H9 (cell line): ENCODE data around the gene PHLDA1. TPM values are rescaled to one million over a fixed set of nuclear protein-coding genes. Genes with fewer than 3 reads are reported as not detected.
A peak's percentile ranks its signal among the peaks of the same experiment; 100 is the strongest.

Experiments
- DNase-seq: peaks from one replicate; pipeline ENCODE4 v3.0.0-alpha.2; 2017
- H2AFZ ChIP-seq: one replicate; pipeline ENCODE4 v1.6.1; 2013; ENCODE audit warnings: mild to moderate bottlenecking, low read length, control low read depth, moderate library complexity
- H2AK5ac ChIP-seq: 2 replicates; pipeline ENCODE4 v1.6.1; 2013; ENCODE audit warnings: low read length, control low read depth, mixed read lengths; ENCODE audit not compliant: insufficient read length
- H2BK120ac ChIP-seq: one replicate; pipeline ENCODE4 v1.6.1; 2013; ENCODE audit warnings: low read depth, mild to moderate bottlenecking, low read length, control low read depth, inconsistent platforms; ENCODE audit not compliant: poor library complexity, severe bottlenecking
- H2BK12ac ChIP-seq: 2 replicates; pipeline ENCODE4 v1.6.1; 2013; ENCODE audit warnings: low read length, control low read depth, mixed read lengths, low read depth; ENCODE audit not compliant: insufficient read length
- H2BK15ac ChIP-seq: 2 replicates; pipeline ENCODE4 v1.6.1; 2013; ENCODE audit warnings: low read depth, low read length, control low read depth
- H2BK20ac ChIP-seq: one replicate; pipeline ENCODE4 v1.6.1; 2013; ENCODE audit warnings: low read depth, mild to moderate bottlenecking, low read length, control low read depth, inconsistent platforms; ENCODE audit not compliant: poor library complexity, severe bottlenecking
- H2BK5ac ChIP-seq: 2 replicates; pipeline ENCODE4 v1.6.1; 2013; ENCODE audit warnings: low read length, control low read depth, mixed read lengths; ENCODE audit not compliant: insufficient read length
- H3K14ac ChIP-seq: 2 replicates; pipeline ENCODE4 v1.6.1; 2013; ENCODE audit warnings: low read length, control low read depth; ENCODE audit not compliant: insufficient read depth
- H3K18ac ChIP-seq: 2 replicates; pipeline ENCODE4 v1.6.1; 2013; ENCODE audit warnings: low read depth, mild to moderate bottlenecking, mixed read lengths, low read length, control low read depth; ENCODE audit not compliant: insufficient read length
- H3K23ac ChIP-seq: 2 replicates; pipeline ENCODE4 v1.6.1; 2013; ENCODE audit warnings: low read length, control low read depth, mixed read lengths, low read depth; ENCODE audit not compliant: insufficient read length
- H3K23me2 ChIP-seq: 2 replicates; pipeline ENCODE4 v1.6.1; 2013; ENCODE audit warnings: low read depth, mild to moderate bottlenecking, mixed read lengths, low read length, control low read depth; ENCODE audit not compliant: insufficient read length, poor library complexity, severe bottlenecking
- H3K27ac ChIP-seq: 2 replicates; pipeline ENCODE4 v1.5.1; 2013; ENCODE audit warnings: low read length, control low read depth, mixed read lengths, low read depth; ENCODE audit not compliant: insufficient read length
- H3K27me3 ChIP-seq: 2 replicates; pipeline ENCODE4 v1.6.1; 2013; ENCODE audit warnings: low read length, control low read depth, inconsistent platforms; ENCODE audit not compliant: insufficient read depth
- H3K4ac ChIP-seq: 2 replicates; pipeline ENCODE4 v1.6.1; 2013; ENCODE audit warnings: low read depth, mild to moderate bottlenecking, control low read depth, inconsistent platforms, low read length, moderate library complexity
- H3K4me1 ChIP-seq: 2 replicates; pipeline ENCODE4 v1.6.1; 2013; ENCODE audit warnings: low read length, control low read depth, inconsistent platforms; ENCODE audit not compliant: insufficient read depth
- H3K4me2 ChIP-seq: 2 replicates; pipeline ENCODE4 v1.6.1; 2013; ENCODE audit warnings: low read length, control low read depth, mixed read lengths; ENCODE audit not compliant: insufficient read length, insufficient read depth
- H3K56ac ChIP-seq: 2 replicates; pipeline ENCODE4 v1.6.1; 2013; ENCODE audit warnings: low read depth, mild to moderate bottlenecking, mixed read lengths, low read length, control low read depth; ENCODE audit not compliant: insufficient read length
- H3K79me1 ChIP-seq: 2 replicates; pipeline ENCODE4 v1.6.1; 2013; ENCODE audit warnings: low read depth, mild to moderate bottlenecking, moderate library complexity, low read length, control low read depth, inconsistent platforms; ENCODE audit not compliant: insufficient read depth, poor library complexity, severe bottlenecking
- H3K79me2 ChIP-seq: 2 replicates; pipeline ENCODE4 v1.6.1; 2013; ENCODE audit warnings: low read length, control low read depth, inconsistent platforms; ENCODE audit not compliant: insufficient read depth
- H3K9ac ChIP-seq: 2 replicates; pipeline ENCODE4 v1.6.1; 2013; ENCODE audit warnings: low read length, control low read depth, mixed read lengths; ENCODE audit not compliant: insufficient read length; ENCODE audit errors: extremely low read depth
- H3K9me3 ChIP-seq: one replicate; pipeline ENCODE4 v1.6.1; 2013; ENCODE audit warnings: low read depth, low read length, inconsistent platforms; ENCODE audit not compliant: control insufficient read depth
- H3T11ph ChIP-seq: one replicate; pipeline ENCODE4 v1.6.1; 2013; ENCODE audit warnings: mild to moderate bottlenecking, low read length, control low read depth, inconsistent platforms
- H4K20me1 ChIP-seq: one replicate; pipeline ENCODE4 v1.6.1; 2013; ENCODE audit not compliant: control insufficient read depth, insufficient read length, insufficient read depth
- H4K5ac ChIP-seq: 2 replicates; pipeline ENCODE4 v1.6.1; 2013; ENCODE audit warnings: low read depth, mild to moderate bottlenecking, mixed read lengths, low read length, control low read depth; ENCODE audit not compliant: insufficient read length
- H4K8ac ChIP-seq: replicated peaks from 2 replicates; pipeline ENCODE4 v1.6.1; 2013; ENCODE audit warnings: low read length, control low read depth, mixed read lengths, low read depth; ENCODE audit not compliant: insufficient read length
- H4K91ac ChIP-seq: 2 replicates; pipeline ENCODE4 v1.6.1; 2013; ENCODE audit warnings: low read depth, mild to moderate bottlenecking, moderate library complexity, mixed read lengths, low read length, control low read depth; ENCODE audit not compliant: insufficient read length
- H3K27ac Mint-ChIP-seq, 3 experiments: 2 replicates in 2 of 3; 3 replicates in 1 of 3; pipeline ENCODE4 v1.8.0; 2020 to 2021; ENCODE audit warnings: mixed read lengths in 3 of 3, mild to moderate bottlenecking in 1 of 3, moderate library complexity in 1 of 3
- H3K27me3 Mint-ChIP-seq: 2 replicates; pipeline ENCODE4 v1.8.0; 2021; ENCODE audit warnings: low read depth, mild to moderate bottlenecking, moderate library complexity, mixed read lengths
- H3K36me3 Mint-ChIP-seq, 3 experiments: 2 replicates in 2 of 3; 3 replicates in 1 of 3; pipeline ENCODE4 v1.8.0; 2020 to 2021; ENCODE audit warnings: low read depth in 3 of 3, mixed read lengths in 3 of 3; ENCODE audit not compliant: insufficient read depth in 1 of 3
- H3K4me1 Mint-ChIP-seq, 2 experiments: 2 replicates each; pipeline ENCODE4 v1.8.0; 2020; ENCODE audit warnings: mixed read lengths in 2 of 2
- H3K4me3 Mint-ChIP-seq, 2 experiments: 2 replicates in 1 of 2; 3 replicates in 1 of 2; pipeline ENCODE4 v1.8.0; 2020 to 2021; ENCODE audit warnings: mild to moderate bottlenecking in 2 of 2, mixed read lengths in 2 of 2, moderate library complexity in 1 of 2
- H3K9me3 Mint-ChIP-seq, 2 experiments: 2 replicates in 1 of 2; 3 replicates in 1 of 2; pipeline ENCODE4 v1.8.0; 2020; ENCODE audit warnings: mild to moderate bottlenecking in 2 of 2, mixed read lengths in 2 of 2, moderate library complexity in 1 of 2
- CTCF ChIP-seq: fragments of 200-600 bp; sonication (generic); conservative IDR thresholded peaks from 3 replicates; pipeline ENCODE4 v1.8.0; 2021; ENCODE audit warnings: antibody characterized with exemption, mild to moderate bottlenecking
- WGBS: extraction: QIAGEN DNeasy Blood & Tissue Kit; methylation state at CpG from one replicate; pipeline ENCODE4 v1.1.7; 2013; ENCODE audit warnings: missing lambda C conversion rate, low lambda C conversion rate, mixed read lengths; ENCODE audit not compliant: insufficient read length; ENCODE audit errors: extremely low coverage; 5-methylcytosine and 5-hydroxymethylcytosine counted together
- total RNA-seq: library from RNA; stranded (reverse); gene quantifications from 2 replicates; pipeline ENCODE4 v1.2.1, GENCODE V29; 2021

Gene PHLDA1
- total RNA-seq, 1 experiment from 2014 or later = 106 TPM

- no peak overlapping the region for H2BK20ac ChIP-seq
- no peak overlapping the region for H3K56ac ChIP-seq
- H3K79me2 ChIP-seq = no peaks in the 10 kb centered on the region
- H3K4ac ChIP-seq = no peak overlapping the region
- no peaks in the 10 kb centered on the region for H3K27me3 ChIP-seq
- H2BK5ac ChIP-seq = no peak overlapping the region
- no peak overlapping the region for H4K8ac ChIP-seq
- H3K27ac ChIP-seq = no peak overlapping the region
- peaks cover 0 to 17% (median 11%) of the 10 kb centered on the region in 3 experiments; a peak in 3 of 7 replicates for H3K36me3 Mint-ChIP-seq
- no peak overlapping the region for H3K18ac ChIP-seq
- H3T11ph ChIP-seq = no peak overlapping the region
- H3K27ac Mint-ChIP-seq = peak overlapping the region in 1 of 3 experiments; percentile 19; a peak in 1 of 7 replicates
- H3K4me2 ChIP-seq = no peak overlapping the region
- no peak overlapping the region for H2BK120ac ChIP-seq
- H3K79me1 ChIP-seq = no peaks in the 10 kb centered on the region
- H2AK5ac ChIP-seq = no peak overlapping the region
- no peak overlapping the region for H4K5ac ChIP-seq
- H4K20me1 ChIP-seq = no peaks in the 10 kb centered on the region
- no CpG with 5 or more reads among the region's 2 CpGs for WGBS
- no peak for DNase-seq
- no peak overlapping the region for H3K23ac ChIP-seq
- no peaks in the 10 kb centered on the region for H3K9me3 ChIP-seq
- peaks cover 48 to 53% of the 10 kb centered on the region in 2 experiments for H3K4me1 Mint-ChIP-seq
- H3K9me3 Mint-ChIP-seq = no peaks in the 10 kb centered on the region
- H4K91ac ChIP-seq = no peak overlapping the region
- no peak overlapping the region for H2AFZ ChIP-seq
- TF ChIP-seq CTCF = no peak
- no peaks in the 10 kb centered on the region for H3K23me2 ChIP-seq
- H3K14ac ChIP-seq = no peak overlapping the region
- H3K4me1 ChIP-seq = peaks cover 4% of the 10 kb centered on the region; the same call in 1 of the 2 replicates
- no peaks in the 10 kb centered on the region for H3K27me3 Mint-ChIP-seq
- H2BK12ac ChIP-seq = no peak overlapping the region
- H3K4me3 Mint-ChIP-seq = no peak overlapping the region
- H2BK15ac ChIP-seq = no peak overlapping the region
- no peak overlapping the region for H3K9ac ChIP-seq
These were observed 8.4 kb downstream of the PHLDA1 start for GRCh38 chr12:76023069-76023690.
